Fibroblast of upper back skin (primary cell): ENCODE measurements around the gene TTBK2.

Experiments
- DNase-seq: peaks from one replicate; pipeline ENCODE4 v3.0.0-alpha.2; 2013

TTBK2 gene

DNA sequence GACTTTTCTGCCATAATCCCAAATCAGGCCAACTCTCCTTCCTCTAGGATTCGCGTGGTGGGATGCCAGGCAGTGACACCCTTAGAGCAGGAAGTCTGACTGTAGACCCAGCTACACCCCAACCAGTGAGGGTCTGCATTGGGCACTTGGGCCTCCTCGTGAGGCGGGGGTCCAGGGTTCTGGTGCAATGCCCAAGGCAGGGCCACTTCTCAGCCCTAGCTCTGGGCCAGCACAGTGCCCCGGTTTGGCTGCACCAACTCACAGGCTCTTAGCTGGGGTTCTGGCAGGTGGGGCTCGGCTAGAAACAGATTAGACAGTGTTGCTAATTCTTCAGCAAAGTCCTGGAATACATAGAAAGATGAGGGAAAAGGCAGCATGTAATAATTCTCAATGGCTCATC, 196.3 kb downstream of the TTBK2 start:
- DNase-seq: no peak

GRCh38 chr15:42723068-42723467, 197.5 kb downstream of the TTBK2 start:
- no peak for DNase-seq

DNA sequence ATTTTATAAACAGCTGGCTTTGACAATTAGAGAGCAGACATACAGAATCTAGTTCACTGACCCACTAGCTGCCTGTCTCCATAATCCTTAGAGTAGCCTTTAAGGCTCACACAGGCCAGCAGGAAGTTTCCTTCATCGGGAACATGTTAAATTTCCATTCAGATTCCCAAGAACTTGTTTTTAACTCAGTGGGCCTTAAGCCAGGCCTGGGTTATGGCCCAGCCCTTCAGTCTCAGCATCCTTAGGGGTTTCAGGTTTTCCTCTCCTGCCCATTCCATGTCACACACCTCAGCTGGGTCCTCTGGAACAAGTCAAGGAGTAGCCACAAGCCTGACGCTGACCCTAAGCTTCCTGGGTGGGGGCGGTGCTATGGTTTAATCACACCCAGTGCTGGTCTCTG, 198.7 kb downstream of the TTBK2 start:
- DNase-seq: no peak

DNA sequence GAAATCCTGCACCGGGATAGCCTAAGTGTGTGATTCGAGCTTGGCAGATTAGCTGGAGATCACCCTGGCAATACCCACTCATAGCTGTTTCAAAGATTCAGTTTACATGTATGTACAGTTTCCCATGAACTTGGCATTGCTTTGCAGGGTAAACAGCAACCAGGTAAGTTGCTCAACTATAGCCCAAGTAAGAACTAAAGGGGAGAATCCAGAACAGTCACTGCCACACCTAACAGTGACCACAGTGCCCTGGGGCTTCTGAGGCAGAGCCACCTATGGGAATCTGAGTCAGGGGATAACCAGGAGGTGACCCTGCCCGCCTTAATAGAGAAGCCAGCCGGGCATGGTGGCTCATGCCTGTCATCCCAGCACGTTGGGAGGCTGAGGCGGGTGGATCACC, 199.6 kb downstream of the TTBK2 start:
- no peak for DNase-seq

- no peak for DNase-seq
These were observed 200.5 kb downstream of the TTBK2 start for GRCh38 chr15:42720071-42720470.

- DNase-seq: no peak
These were observed 201.5 kb downstream of the TTBK2 start for GRCh38 chr15:42719043-42719442.

- DNase-seq: peak; percentile 17
These were observed 204.0 kb downstream of the TTBK2 start for GRCh38 chr15:42716626-42717025.

- no peak for DNase-seq
These were observed 204.5 kb downstream of the TTBK2 start for GRCh38 chr15:42716125-42716524.

- no peak for DNase-seq
These were observed 208.0 kb downstream of the TTBK2 start for GRCh38 chr15:42712584-42712983.

DNA sequence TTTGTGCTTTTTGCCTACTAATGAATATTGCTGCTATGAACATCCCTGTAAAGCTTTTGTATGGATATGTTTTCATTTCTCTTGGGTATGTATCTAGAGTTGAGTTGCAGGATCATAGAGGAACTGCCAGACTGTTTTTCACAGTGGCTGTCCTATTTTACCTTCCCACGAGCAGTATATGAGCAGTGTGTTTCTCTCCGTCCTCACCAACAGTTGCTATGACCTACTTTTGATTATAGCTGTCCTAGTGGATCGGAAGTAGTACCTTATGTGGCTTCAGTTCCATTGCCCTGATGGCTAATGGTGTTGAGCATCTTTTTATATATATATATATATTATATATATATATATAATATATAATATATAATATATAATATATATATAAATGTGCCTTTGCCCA, 208.8 kb downstream of the TTBK2 start:
- no peak for DNase-seq

- peak; percentile 9 for DNase-seq
These were observed 209.9 kb downstream of the TTBK2 start for GRCh38 chr15:42710662-42711061.

GRCh38 chr15:42707873-42708544, 212.6 kb downstream of the TTBK2 start:
- DNase-seq: no peak

DNA sequence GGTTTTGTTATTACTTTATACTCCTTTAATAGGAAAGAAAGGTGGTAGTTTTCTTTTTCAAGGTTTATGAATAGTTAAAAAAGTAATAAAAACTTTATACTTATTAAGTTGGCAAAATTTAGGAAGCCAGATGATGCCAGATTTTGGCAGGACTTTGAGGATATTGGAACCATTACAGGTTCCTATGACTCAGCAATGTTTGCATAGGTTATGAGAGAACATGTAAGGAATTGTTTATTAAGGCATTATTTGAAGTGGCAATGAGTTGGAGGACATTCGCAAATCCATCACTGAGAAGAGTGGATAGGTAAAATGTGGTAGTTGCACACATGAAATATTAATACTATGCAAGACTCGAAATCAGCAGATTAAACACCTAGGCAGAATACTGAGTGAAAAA, 213.5 kb downstream of the TTBK2 start:
- peak; percentile 28 for DNase-seq

GRCh38 chr15:42705336-42705735, 215.2 kb downstream of the TTBK2 start:
- DNase-seq: no peak

- DNase-seq: peak; percentile 67
These were observed 216.1 kb downstream of the TTBK2 start for GRCh38 chr15:42704492-42704926.

GRCh38 chr15:42696626-42697025, 224.0 kb downstream of the TTBK2 start:
- DNase-seq: no peak

- DNase-seq: no peak
These were observed 225.0 kb downstream of the TTBK2 start for GRCh38 chr15:42695527-42696071.

- DNase-seq: no peak
These were observed 226.2 kb downstream of the TTBK2 start for GRCh38 chr15:42694398-42694797.

DNA sequence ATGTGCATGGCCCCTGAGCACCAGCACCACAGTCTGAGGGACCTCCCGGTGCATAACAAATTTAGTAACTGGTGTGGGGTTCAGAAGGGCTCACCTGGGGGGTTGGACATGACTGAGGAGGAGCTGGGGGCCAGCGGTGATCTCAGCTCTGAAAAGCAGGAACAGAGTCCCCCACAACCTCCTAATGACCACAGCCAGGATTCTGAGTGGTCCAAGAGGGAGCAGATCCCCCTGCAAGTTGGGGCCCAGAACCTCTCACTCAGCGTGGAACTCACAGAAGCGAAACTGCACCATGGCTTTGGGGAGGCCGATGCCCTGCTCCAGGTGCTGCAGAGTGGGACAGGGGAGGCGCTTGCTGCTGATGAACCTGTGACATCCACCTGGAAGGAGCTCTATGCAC, 226.6 kb downstream of the TTBK2 start:
- no peak for DNase-seq

GRCh38 chr15:42693496-42693895, 227.1 kb downstream of the TTBK2 start:
- no peak for DNase-seq

- DNase-seq: no peak
These were observed 227.6 kb downstream of the TTBK2 start for GRCh38 chr15:42692997-42693396.

DNA sequence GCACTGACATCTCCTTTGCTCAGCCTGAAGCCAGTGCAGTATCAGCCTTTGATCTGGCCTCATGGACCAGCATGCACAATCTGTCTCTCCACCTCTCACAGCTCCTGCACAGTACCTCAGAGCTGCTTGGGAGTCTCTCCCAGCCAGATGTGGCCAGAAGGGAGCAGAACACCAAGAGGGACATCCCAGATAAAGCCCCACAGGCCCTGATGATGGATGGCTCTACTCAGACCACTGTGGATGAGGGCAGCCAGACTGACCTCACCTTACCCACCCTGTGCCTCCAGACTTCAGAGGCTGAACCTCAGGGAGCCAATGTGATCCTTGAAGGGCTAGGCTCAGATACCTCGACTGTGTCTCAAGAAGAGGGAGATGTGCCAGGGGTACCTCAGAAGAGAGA, 228.0 kb downstream of the TTBK2 start:
- no peak for DNase-seq

GRCh38 chr15:42691770-42692169, 228.8 kb downstream of the TTBK2 start:
- DNase-seq: no peak

- no peak for DNase-seq
These were observed 229.3 kb downstream of the TTBK2 start for GRCh38 chr15:42691308-42691707.
